HS-5 (cell line): ENCODE measurements around the gene CDC42EP3.

Experiments
- DNase-seq: peaks from one replicate; pipeline ENCODE4 v3.0.0-alpha.2; 2012; ENCODE audit warnings: low read depth

CDC42EP3 gene

DNA sequence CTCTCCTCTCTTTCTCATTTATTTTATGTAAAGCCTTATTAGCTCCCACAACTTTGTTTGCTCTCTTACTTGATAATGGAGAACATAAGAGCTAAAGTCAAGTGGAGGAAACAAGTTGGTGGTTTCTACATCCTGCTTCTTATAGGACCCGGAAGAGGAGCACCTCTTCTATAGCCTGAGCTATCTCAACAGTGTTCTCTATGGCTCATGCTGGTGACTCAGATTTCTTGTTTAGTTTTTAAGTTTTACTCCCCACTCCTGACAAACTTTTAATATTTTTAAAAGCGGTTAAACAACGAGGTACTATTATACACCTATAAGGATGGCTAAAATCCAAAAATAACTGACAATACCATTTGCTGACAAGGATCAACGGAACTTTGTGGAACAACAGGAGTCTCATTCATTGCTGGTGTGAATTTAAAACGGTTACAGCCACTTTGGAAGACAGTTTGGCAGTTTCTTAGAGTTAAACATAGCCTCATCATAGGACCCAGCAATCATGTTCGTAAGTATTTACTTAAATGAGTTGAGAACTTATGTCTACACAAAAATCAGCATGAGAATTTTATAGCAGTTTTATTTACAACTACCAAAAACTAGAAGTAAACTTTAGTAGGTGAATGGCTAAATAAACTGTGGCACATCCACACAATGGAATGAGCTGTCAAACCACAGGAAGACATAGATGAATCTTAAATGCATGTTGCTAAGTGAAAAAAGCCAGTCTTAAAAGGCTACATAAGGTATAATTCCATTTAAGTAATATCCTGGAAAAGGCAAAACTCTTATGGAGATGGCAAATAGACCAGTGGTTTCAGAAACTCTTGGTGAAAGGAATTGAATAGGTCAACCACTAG is 12.7 kb upstream of the CDC42EP3 start:
- DNase-seq, result no peak

DNA sequence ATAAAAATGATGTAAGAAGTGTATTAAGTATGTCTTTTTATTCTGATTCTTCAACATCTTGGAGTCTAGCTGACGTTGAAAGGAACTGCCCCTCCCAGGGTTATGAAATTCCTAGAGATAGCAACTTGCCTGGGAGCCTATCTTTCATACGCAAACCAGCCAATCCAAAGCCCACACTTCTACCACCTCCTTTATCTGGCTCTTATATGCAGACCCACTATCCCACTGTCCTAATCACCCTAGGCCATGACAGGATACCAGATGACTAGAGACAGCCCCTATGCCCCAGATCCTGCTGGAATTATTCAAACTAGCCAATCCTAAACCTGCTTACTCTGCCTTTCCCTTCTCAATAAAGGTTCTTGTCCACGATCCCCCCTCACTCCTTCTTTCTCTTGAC is 11.8 kb upstream of the CDC42EP3 start:
- no peak for DNase-seq

DNA sequence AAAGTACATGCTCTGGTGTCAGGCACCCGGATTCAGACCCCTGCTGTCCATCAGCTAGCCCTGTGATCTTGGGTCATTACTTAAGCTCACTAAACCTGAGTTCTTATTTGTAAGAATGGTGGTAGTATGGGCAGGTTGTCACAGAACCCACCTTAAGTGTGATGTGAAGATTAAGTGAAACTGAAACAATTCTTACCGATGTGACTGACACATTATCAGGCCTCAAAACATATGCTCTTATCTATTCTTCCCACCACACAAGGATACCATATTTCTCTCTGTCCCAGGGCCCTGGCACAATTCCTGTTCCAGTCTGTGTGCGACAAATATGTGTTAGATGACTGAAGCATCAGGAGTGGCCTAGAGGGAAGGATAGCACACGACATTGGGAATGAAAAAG is 11.0 kb upstream of the CDC42EP3 start:
- no peak for DNase-seq

DNA sequence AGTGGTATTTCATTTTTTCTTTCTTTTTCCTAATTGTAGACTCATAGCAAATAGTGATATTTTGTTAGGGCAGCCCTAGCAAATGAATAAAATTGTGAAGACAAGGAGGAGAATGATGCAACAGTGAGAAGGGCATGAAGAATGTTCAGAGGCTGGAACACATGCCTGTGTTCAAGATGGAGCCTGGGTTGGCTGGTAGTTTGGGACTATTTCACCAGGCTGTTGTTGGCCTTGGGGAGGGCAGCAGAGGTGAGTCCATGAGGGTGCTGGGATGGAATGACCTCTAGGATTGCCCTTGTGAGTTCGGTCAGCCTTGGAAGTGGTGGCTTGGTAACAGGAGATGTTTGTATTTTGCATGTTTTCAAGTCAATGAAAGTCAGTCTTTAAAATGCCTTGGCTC is 10.1 kb upstream of the CDC42EP3 start:
- DNase-seq, result no peak

DNA sequence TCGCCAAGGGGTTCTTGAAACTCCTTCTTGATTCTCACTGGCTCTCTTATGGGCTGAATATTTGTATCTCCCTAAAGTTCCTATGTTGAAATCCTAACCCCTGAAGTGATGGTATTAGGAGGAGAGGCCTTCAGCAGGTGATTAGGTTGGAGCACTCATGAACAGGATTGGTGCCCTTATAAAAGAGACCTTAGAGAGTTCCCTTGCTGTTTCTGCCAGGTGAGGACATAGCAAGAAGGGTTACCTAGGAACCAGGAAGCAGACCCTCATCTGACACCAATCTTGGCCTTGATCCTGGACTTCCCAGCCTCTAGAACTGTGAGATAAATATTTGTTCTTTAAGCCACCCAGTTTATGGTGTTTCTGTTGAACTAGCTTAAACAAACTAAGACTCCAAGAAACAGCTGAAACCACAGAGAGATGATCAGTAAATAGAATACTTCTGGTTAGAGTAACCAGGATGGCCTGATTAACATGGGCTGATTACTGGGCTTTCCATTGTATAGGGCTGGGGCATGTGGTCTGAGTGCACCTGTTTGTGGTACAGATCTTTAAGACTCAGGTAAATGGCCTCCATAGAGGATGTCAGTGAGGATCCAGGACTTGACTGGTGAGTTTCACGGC is 7.7 kb upstream of the CDC42EP3 start:
- no peak for DNase-seq

DNA sequence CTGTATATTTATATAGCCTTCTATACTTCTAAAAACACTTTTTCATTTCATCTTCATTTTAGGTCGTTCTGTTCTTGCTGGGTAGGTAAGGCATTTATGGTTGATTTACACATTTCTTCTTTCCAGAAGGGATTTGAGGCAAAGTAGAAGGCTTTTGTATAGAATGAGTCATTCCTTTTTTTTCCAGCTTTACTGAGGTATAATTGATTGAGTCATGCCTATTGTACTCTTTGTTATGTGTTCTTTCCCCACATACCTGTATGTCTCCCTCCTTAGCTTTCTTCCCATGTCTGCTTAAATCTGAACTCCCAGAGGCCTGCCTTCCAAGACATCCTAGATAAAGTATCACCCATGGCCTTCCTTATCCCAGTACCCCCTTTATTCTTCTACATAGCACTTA is 4.8 kb upstream of the CDC42EP3 start:
- DNase-seq, result no peak

DNA sequence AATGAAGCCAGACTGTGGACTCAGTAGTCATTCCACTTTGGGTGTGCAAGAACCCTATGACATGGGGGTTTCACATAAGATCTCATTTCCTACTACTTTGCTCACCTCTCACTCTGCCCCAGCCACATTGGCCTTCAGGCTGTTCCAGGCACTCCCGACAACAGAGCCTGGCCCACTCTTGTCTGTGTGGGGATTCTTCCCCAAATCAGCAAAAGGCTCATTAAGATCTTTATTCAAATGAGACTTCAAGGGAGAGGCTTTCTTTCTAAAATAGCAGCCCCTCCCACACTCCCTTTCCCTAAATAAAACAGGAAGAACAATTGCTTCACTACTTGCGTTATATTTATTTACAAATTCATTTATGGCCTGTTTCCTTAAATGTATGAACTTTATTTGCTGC is 3.5 kb upstream of the CDC42EP3 start:
- DNase-seq, result no peak

DNA sequence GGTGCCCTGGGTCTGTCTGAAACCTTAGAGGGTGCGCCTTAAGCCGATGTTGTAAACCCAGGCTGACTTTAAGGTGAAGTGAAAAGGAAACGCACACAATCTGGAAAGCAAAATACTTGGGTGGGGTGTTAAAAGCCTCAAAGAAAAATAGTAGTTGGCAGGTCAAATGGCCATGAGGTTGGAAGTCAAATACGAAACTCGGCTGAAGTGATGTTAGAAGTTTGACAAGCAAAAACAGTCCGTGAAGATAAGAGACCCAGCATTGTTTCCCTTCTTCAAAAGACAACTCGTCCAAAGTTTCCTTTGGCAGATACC is 1.4 kb upstream of the CDC42EP3 start:
- DNase-seq, result no peak

DNA sequence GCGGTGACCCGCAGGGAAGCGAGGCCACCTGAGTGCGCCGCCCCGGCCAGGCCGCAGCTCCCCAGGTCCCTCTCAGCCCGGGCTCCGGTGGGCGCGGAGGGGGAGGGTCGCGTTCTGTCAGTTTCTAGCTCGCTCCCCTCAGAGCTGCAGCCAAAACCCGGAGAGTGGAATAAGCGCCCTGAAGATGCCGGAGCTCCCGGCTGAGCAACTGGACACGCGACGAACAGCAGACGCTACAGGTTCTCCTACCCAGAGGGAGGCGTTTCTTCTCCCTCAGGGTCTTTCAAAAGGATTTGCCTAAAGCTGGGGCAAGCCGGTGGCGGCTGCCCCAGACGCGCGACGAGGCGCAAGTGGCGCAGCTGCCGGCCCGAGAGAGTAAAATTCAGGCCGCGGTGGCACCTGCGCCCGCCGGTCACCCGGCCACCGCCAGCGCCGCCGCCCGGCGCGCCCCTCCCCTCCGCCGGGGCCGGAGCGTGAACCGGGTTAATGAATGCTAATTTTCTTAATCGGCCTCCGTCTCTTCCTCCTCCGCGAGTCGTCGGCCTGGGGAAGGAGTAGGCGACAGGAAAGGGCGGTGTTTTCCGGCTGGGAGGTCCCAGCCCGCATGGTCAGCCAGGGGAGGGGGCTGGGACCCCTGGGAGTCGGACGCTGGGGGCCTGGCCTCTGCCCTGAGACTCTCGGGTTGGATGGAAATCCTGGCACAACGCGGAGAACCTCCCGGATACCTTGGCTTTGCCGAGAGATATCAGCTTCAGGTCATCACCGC is 845 bp upstream of the CDC42EP3 start:
- DNase-seq, result no peak

DNA sequence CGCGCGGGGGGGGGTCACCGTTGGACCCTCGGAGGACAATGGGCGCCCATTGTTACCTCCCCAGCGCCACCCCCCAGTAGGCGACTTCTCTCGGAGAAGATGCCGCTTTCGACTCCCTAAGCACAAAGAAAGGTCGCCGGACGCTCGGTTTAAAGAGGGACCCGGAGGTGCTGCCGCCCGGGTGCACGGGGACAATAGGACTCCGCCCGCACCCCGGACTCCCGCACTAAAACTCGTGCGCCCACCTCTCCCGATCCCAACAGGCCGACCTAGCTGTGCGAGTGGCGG is 318 bp upstream of the CDC42EP3 start:
- DNase-seq, result no peak

DNA sequence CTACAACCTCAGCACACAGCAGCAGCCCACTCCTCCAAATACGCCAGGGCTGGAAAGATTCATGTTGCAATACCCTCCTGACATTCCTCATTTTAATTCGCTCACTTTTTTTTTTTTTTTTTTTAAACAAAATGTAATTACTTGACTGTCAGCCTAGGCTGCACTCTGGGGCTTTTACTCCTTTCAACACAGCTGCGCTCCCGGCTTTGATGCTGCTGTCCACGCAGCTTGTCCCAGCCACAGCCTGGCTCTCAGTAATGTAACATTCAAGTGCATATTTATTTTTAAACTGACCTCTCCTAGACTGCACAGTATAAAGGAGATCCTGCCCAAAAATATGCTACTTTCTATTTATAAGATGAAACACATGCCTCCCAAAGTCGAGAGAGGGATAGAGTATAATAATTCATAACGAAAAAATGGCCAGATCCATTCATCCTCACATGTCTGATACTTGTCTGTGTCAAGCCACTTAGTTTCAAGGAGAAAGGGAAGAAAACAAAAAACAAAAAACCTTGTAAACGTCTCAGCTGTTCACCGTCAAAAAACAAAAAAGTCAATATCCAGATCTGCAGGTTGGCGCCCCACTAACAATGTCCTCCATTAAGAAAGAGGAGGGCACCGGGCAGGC is 949 bp downstream of the CDC42EP3 start:
- no peak for DNase-seq

DNA sequence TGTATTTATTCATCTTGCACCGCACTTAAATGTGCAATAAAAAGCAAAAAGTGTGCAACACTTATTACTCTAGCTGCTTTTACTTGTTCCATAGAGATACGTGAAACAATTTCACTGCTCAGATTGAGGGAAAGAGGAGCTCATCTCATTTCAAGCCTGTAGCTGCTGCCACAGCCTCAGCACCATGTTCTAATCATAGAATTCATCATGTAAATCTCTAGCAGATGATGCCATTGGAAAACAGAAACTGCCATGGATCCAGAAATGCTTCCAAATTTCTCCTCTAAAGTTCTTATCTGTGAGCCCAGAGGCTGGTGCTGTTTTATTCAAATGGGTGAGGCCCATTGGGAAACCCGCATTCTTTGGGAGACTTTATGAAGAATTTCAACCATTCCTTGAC is 2.0 kb downstream of the CDC42EP3 start:
- no peak for DNase-seq

DNA sequence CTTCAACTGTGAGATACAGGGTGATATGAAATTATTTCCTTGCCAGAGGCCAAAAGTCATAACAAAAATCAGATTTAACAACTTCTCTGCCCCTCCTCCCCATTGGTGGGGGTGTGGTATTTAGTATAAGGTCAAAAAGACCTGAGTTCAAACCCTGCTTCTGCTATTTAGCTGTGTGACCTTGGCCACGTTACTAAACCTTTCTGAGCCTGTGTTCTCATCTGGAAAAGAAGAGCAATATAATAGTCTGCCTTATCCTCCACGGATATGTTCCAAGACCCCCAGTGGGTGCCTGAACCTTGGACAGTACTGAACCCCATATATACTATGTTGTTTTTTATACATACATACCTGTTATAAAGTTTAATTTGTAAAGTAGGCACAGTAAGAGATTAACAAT is 3.7 kb downstream of the CDC42EP3 start:
- DNase-seq, result no peak

DNA sequence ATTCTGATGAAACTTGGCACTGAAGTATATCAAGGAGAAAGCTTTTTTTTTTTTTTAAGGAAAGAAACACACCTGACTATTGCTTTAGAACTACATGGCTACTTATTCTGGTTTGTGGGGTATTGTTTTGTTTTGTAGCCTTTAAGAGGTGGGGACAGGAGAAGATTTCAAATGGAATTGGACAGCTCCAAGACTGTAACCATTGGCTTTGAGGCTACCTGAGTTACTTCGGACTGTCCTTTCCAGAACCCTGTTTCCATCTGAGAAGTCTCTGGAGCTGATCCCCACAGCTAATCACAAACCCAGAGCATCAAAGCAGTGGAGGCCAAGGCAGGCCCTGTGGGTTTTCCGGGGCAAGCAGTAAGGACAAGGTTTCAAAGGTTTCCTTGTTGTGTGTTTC is 4.7 kb downstream of the CDC42EP3 start:
- DNase-seq, result no peak

DNA sequence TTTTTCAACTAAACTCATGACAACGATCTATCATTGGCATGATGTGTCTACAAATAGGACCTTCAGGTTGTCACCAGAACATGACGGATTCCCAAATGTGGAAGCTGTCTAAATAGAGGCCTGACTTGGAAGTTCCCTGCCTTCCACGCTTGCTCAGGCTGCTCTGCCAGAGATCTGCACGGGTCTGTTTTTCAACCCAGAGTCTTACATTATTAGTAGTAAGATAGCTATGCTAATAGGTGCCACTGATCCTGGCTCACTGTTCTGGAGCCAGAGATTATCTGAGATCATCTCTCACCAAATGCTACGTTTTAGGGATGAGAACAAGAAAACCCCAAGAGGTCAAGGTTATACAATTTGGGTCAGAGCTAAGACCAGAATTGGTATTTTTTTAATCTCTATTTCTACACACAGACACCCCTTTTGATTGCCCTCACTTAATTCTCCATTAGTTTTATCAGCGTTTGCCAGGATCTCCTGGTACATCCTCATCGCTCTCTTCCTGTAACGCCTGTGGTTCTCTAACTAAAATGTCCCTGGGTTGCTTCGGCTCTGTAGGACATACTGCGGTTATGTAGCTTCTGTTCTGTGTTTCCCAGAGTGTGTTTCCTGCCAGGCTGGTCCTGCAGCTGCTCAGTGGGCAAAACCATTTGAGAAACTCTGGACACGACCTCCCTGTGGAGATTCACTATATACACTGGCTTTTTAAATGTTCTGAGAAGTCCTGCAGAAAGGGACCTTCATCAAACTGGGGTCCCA is 5.7 kb downstream of the CDC42EP3 start:
- no peak for DNase-seq

DNA sequence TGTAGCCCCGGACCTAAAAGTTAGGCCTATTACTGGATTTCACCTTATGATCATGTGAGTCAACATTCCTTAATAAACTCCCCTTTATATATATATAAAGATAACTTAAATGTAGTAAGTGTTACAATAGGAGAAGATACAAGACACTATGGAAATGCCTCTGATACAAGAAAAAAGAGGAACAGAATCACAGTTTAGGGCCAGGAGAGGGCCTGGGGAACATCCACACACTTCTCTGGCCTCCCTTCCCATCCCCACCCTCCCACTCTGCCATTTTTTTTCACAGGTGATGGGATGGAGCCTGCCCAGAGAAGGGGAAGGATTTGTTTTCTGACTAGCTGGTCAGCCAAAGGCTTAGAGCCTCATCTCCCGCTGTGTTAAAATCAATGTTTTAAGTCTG is 6.4 kb downstream of the CDC42EP3 start:
- no peak for DNase-seq

DNA sequence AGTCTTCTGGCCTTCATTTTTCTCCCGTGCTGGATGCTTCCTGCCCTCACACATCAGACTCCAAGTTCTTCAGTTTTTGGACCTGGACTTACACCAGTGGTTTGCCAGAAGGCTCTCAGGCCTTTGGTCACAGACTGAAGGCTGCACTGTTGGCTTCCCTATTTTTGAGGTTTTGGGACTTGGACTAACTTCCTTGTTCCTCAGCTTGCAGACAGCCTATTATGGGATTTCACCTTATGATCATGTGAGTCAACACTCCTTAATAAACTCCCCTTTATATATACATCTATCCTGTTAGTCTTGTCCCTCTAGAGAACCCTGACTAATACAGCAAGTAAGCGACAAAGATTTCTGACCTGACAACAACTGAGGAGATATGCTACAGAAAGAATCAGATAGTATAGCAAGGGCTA is 7.2 kb downstream of the CDC42EP3 start:
- DNase-seq, result no peak

DNA sequence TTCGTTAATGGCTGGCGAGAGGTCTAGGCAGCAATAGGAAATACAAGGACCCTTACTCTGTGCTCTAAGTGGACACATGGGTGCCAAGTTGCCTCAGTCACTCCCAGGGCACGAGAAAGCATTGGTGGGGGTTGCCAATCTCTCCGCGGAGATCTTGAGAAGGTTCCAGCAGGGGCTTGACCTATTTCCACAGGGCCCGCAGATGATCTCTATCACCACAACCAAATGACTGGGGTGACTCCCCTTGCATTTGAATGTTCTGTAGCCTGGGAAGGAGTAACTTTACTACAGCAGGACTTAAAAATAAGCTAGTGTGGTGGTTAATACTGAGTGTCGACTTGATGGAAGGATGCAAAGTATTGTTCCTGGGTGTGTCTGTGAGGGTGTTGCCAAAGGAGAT is 8.1 kb downstream of the CDC42EP3 start:
- DNase-seq, result no peak

DNA sequence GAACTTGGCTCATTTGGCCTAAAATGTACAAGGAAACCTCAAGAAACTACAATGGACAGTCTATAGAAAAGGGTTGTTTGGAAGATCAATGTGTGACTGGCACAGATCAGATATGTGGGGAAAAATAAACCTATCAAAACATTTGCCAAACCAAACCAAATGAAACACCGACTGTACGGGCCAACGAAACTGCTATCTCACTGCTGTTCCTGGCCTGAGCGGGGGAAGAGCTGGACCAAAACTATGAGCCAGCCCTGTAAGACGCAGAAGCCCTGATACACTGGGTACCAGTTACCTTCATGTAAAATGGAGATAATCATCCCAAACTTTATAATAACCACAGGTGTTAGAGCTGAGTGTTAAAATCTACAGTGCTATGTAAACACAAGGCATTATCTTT is 11.7 kb downstream of the CDC42EP3 start:
- DNase-seq, result no peak

DNA sequence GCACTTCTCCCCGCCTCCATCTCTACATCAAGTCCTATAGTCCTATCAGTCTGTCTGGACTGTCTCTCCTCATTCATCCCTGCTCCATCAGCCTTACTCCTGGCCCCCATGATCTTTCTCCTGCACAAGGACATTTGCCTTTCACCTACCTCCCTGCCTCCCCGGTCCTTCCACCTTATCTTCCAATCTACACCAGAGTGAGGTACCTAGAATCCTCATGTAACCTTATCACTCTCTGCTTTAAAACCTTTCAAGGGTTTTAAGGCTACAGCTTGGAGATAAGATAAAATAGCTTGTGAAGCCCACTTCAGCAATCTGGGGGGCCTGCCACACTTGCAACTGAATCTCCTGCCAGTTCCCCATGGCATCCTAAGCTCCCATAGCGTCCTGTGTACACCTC is 12.8 kb downstream of the CDC42EP3 start:
- DNase-seq, result no peak

DNA sequence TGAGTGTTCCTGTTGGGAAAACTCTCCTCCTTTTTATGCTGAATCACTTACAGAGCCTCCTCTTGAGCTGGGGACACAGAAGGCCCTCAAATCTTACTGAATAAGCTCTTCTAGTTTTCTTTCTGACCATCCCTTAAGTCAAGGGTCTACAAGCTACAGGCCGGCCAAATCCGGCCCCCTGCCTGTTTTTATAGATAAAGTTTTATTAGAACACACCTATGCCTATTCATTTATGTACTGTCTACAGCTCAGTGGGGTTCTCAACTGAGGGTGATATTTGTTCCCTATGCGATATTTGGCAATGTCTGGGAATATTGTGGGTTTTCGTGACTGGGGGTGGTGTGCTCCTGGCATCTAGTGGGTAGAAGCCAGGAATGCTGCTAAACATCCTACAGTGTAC is 14.0 kb downstream of the CDC42EP3 start:
- no peak for DNase-seq
